Raji (cell line): ENCODE data around the gene CHD9.

Source experiments
- POLR2A ChIP-seq: IDR thresholded peaks from 2 replicates; pipeline ENCODE4 v1.6.1; 2011; ENCODE audit warnings: low read depth, low read length, control low read depth; ENCODE audit not compliant: insufficient read depth

Gene CHD9

DNA sequence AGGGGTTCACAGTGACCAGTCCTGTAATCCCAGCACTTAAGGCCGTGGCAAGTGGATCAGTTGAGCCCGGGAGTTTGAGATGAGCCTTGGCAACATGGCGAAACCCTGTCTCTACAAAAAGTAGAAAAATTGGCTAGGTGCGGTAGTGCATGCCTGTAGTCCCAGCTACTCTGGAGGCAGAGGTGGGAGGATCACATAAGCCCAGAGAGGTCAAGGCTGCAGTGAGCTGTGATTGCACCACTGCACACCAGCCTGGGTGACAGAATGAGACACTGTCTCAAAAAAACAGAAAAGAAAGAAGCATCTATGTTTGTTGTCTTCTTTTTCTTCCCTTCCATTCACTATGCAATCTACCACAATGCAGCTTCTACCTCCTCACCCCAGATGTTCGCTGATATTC, 227.5 kb downstream of the CHD9 start:
- no peak for TF ChIP-seq POLR2A

DNA sequence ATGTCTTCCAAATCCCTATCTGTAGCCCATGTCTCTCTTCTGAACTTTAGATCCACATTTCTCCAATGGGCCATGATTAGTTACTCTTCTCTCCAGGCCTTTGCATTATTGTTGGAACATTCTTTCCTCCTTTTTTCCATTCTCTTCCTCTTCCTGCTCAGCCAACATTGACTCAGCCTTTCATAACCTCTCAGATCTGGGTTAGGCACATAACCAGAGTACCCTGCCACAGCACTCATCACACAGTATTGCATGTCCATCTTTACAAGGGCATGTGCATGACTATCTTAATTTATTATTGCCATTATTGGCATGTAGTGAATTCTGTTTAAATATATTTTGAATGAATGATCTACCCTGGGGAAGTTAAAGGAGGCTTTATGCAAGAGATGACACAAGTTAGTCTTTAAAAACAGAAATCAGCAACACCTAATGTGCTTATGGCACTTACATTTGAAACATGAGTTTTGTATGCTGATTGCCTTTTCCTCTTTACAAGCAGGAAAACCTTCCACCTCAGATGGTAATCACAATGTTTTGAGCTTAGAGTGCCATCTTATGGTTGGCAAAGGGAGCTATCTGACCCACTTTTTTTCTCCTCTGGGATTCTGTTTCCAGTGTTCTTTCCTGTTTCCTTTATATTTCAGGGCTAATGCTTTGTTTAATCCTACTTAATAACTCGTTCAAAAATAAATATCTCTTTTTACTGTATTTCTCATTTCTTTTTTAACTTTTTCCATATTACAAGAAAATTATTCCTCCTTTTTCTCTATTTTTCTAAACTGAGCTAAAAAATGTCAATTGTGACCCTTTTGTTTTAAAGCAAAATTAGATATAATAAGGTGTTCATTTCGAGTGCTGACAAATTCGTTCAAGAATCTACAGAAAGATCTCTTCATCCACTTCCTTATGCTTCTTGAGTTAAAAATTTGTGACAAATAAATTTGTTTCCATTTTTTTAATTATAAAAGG, 228.5 kb downstream of the CHD9 start:
- TF ChIP-seq POLR2A: no peak

DNA sequence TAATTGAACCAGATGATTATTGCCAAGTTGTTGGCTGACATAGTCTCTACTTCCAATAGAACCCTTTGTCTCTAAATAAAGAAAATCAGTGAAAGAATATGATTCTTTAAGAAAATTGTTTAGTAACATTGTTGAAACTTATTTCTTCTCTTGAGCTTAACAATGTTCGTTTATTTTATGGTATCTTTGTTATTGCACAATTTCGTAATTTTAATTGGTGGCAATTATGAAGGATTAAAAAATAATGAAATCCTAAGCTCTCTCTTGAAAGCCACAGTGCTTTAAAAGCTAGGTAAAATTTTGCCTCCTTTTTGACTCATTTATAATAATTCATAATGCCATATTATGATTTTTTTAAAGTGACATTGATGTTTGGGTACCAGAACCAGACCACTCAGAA, 230.4 kb downstream of the CHD9 start:
- no peak for TF ChIP-seq POLR2A

DNA sequence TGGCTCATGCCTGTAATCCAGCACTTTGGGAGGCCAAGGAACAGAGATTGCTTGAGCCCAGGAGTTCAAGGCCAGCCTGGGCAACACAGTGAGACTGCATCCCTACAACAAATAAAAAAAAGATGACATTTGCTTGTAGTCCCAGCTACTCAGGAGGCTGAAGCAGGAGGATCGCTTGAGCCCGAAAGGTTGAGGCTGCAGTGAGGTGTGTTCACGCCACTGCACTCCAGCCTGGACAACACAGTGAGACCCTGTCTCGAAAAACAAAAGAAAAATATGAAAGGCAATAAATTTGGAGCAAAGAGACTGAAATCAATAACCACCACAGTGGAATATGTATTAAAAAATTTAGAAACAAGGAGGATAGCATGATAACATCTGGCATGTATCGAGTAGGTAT, 235.7 kb downstream of the CHD9 start:
- no peak for TF ChIP-seq POLR2A

DNA sequence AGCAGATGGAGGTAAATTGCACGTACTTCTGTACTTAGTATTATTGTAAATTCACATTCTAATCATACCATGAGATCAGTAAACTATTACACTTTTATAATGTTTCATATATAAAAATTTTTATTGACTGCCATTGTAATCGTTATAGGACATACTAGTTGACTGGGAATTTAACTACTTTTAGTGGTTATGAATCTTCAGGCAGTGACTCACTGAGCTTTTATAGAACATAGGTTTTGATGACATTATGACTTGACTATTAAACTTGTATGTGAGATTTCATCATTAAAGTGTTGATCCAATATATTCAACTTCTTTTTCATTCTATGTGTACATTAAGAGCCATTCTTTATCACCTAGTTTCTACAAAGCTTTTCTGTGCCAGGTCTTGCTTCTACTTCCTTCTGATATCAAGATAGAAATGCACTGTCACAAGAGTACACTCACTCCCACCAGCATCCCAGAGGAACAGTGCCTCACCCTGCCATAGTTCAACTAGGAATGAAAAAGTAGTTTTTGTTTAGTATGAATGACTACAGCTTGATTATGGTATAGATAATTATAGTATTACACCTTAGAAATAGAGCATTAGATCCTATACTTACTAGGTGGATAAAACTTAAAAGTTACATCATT, 237.1 kb downstream of the CHD9 start:
- TF ChIP-seq POLR2A: no peak

DNA sequence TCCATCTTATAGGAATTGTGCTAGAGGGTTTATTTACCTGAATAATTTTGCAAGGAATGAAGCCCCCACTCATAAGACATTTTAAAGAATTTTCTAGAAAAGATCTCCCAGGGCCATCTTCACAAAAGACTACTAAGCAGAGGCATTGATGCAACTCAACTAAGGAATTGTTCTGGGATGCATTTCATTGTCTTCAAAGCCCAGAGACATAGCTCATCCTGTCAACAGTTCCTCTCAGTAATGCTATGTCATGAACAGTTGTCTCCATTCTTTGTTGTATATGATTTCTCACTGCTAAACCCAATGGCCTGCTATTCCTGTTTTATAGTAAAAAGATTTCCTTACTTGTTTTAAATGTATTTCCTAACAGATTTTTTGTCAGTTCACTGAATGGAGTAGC, 242.7 kb downstream of the CHD9 start:
- no peak for TF ChIP-seq POLR2A

DNA sequence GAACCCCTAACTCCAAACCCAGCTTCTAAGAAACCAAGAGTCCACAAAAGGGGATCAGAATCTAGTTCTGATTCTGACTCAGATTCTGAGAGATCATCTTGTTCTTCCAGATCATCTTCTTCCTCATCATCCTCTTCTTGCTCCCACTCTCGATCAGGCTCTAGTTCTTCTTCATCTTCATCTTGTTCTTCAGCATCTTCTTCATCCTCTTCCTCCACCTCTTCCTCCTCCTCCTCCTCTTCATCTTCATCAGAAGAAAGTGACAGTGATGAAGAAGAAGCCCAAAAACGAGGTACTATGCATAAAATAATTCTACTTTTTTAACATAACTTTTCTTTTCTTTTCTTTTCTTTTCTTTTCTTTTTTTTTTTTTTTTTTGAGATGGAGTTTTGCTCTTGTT, 249.5 kb downstream of the CHD9 start:
- no peak for TF ChIP-seq POLR2A

DNA sequence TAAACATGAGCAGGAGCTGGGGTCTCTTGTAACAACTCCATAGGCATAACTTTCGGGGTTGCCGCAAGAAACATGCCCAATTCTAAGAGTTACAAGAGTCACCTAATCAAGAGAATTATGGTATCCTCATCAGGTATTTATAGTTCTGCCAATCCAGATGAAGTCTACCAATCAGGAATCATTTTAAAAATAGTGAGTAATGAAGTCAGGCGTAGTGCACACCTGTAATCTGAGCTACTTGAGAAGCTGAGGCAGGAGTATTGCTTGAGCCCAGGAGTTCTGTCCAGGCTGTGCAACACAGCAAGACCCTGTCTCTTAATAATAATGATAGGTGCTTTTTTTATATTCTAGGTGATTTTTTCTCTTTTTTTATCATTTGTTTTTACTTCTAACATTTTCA, 251.0 kb downstream of the CHD9 start:
- no peak for TF ChIP-seq POLR2A

DNA sequence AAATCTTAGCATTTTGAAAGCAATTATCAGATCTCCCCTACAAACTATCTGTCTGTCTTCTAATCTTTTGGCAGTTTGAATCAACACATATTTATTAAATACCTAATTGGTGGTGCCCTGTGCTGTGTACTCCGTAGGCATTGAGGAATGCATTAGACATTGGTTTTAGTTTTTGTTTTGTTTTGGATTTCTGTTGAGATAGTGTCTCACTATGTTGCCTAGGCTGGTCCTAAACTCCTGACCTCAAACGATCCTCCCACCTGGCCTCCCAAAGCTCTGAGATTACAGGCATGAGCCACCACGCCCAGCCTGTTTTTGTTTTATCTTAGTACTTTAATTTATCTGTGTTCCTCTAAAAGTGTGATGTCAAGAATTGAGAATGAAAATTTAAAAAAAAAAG, 254.7 kb downstream of the CHD9 start:
- no peak for TF ChIP-seq POLR2A

DNA sequence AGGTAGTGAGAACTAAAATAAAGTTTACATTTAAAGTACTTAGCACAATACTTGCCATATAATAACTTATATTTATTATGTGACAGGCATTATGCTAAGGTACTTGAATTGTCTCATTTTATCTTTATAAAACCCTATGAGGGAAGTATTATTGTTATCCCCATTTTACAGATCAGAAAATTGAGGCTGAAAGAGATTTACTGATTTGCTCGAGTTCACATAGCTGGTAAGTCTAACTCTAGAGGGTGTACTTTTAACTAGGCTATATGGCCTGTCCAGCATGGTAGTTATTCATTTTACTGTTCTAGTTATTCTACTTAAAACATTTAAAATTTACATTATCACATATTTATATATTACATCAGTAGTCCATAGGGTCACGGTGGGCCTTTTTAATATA, 266.2 kb downstream of the CHD9 start:
- no peak for TF ChIP-seq POLR2A

DNA sequence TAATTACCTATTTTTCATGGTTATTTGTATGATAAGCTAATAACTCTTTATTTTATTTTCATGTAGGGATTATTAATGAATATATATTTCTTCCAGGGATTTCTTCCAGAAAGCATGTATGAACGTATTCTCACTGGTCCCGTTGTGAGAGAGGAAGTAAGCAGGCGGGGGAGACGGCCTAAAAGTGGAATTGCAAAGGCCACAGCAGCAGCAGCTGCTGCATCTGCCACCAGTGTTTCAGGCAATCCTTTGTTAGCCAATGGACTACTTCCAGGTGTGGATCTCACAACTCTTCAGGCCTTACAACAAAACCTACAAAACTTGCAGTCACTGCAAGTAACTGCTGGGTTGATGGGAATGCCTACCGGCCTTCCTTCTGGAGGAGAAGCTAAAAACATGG, 269.1 kb downstream of the CHD9 start:
- no peak for TF ChIP-seq POLR2A

DNA sequence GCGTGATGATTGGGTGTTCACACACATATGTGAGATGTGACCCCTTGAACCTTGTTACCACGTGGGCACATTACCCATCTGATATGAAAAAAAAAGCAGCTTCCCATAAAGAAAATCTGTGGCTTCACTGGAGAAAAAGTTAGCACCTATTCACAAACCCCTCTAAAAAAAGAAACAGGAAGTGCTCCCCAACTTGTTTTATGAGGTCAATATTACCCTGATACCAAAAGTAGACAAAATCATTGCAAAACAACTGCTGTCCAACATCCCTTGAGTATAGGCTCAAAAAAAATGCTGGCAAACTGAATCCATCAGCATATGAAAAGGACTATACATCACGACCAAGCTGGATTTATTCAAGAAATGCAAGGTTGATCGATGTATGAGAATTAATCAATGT, 279.8 kb downstream of the CHD9 start:
- no peak for TF ChIP-seq POLR2A

DNA sequence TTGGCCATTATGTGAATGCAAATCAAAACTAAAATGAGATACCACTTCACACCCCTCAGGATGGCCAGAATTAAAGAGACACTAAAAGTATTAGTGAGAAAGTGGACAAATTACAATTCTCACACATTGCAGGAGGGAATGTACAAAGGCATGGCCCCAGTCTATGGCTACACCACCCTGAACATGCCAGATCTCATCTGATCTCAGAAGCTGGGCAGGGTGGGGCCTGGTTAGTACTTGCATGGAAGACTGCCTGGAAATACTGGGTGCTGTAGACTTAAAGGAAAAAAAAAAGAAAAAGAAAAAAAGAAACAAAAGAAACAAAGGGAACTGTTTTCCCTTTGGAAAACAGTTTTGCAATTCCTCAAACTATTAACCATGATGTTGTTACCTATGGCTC, 282.5 kb downstream of the CHD9 start:
- TF ChIP-seq POLR2A: no peak

DNA sequence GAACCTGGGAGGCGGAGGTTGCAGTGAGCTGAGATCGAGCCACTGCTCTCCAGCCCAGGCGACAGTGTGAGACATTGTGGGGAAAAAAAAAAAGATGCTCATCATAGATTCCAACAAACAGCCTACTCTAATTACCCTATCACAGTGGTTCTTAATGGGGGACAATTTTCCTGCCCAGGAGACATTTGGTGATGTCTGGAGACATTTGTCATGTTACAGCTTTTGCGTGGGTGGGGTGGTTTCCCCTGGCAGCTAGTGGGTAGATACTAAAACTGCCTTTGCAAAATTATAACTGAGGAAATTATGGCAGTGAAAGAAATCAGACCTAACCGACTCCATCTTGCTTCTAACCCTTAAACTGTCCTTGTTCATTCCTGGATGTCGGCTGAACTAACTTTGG, 287.0 kb downstream of the CHD9 start:
- TF ChIP-seq POLR2A: no peak

DNA sequence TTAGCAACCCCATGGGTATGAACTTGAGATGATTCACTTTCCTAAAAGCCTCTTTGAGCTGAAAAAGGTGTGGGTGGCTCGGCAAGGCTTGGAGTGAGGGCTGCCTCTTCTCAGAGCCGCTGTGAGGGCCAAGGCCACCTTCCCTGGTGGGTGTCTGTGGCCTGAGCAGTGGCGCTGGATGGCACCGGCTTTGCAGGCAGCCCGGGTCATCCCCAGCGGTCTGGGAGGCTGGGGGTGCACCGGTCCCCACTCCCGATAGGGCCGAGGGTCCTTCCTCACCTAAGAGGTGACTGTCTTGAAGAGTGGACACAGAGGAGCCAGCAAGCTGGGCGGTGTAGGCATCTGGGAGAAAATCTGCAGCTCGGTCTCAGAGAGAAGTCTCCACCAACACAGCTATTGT, 300.3 kb downstream of the CHD9 start:
- TF ChIP-seq POLR2A: no peak

DNA sequence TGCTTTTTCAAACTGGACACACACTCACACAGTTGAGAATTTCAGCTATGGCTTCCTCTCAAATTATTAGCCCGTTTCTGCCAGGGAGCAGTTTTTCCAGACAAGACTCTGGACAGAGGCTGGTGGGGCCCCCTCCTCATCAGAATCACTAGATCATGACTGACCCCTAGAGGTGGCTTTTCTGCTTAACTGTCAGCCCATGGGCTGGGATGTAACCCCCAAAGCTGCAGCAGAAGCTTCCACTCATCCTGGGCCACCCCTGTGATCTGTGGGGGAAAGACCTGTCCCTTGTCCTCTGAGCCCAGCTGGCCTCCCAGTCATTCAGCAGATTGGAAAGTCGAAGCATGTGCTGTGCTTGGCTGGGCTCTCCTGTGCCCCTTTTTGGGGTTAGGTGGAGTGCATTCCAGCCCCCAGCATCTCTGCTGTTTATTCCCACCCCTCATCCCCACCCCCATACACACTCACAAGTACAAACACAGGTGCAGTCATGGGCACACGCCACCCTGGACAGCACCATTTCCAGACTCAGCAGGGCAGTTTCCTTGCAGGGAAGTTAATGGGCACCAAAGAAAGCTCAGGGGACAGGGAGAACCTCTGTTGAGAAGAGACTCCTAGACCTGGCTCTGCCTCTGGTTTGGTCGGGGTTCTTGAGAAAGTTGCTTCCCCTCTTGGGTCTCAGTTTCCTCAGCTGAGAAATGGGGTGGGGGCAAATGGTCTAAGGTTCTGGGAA, 301.9 kb downstream of the CHD9 start:
- no peak for TF ChIP-seq POLR2A
